HG02571 (cell line): Measurements from ENCODE around the gene ADARB2.
"Not testable (repeated sequence)": the region's sequence is repeated elsewhere in the genome, so short reads cannot be mapped to it uniquely, and the experiment has no call there.

Source experiments
- ATAC-seq: cut with Tn5 transposase; IDR thresholded peaks from one replicate; pipeline ENCODE4 v1.9.1; 2021; ENCODE audit warnings: mild to moderate bottlenecking, moderate library complexity; ENCODE audit not compliant: unreplicated experiment

ADARB2 gene

GRCh38 chr10:1274111-1274661, 463.1 kb downstream of the ADARB2 start:
- ATAC-seq, result no peak

- no peak for ATAC-seq
These were observed 463.8 kb downstream of the ADARB2 start for GRCh38 chr10:1273372-1274105.

- ATAC-seq, result no peak
These were observed 464.6 kb downstream of the ADARB2 start for GRCh38 chr10:1272777-1273161.

GRCh38 chr10:1272079-1272776, 465.1 kb downstream of the ADARB2 start:
- no peak for ATAC-seq

GRCh38 chr10:1270906-1271305, 466.4 kb downstream of the ADARB2 start:
- no peak for ATAC-seq

- ATAC-seq, result no peak
These were observed 466.8 kb downstream of the ADARB2 start for GRCh38 chr10:1270490-1270889.

GRCh38 chr10:1268831-1269230, 468.5 kb downstream of the ADARB2 start:
- ATAC-seq, result no peak

- ATAC-seq, result no peak
These were observed 469.8 kb downstream of the ADARB2 start for GRCh38 chr10:1267568-1267967.

GRCh38 chr10:1267148-1267547, 470.2 kb downstream of the ADARB2 start:
- ATAC-seq, result no peak

GRCh38 chr10:1266033-1266802, 471.1 kb downstream of the ADARB2 start:
- no peak for ATAC-seq

GRCh38 chr10:1264001-1264400, 473.3 kb downstream of the ADARB2 start:
- ATAC-seq, result no peak

- no peak for ATAC-seq
These were observed 480.1 kb downstream of the ADARB2 start for GRCh38 chr10:1257274-1257673.

GRCh38 chr10:1256432-1256725, 480.9 kb downstream of the ADARB2 start:
- no peak for ATAC-seq

- ATAC-seq, result no peak
These were observed 481.5 kb downstream of the ADARB2 start for GRCh38 chr10:1255600-1256431.

- ATAC-seq, result no peak
These were observed 482.2 kb downstream of the ADARB2 start for GRCh38 chr10:1255118-1255517.

GRCh38 chr10:1253523-1254353, 483.6 kb downstream of the ADARB2 start:
- ATAC-seq, result no peak

- no peak for ATAC-seq
These were observed 485.6 kb downstream of the ADARB2 start for GRCh38 chr10:1251769-1252168.

- ATAC-seq, result no peak
These were observed 488.0 kb downstream of the ADARB2 start for GRCh38 chr10:1249142-1249920.

- ATAC-seq, result not testable (repeated sequence)
These were observed 489.1 kb downstream of the ADARB2 start for GRCh38 chr10:1248262-1248630.
